Activated effector memory CD4-positive, alpha-beta T cell treated with Interleukin-2 at 50 U/mL for 16 hours (primary cell): ENCODE data around the gene PCED1B.
"Not testable (repeated sequence)": the region's sequence is repeated elsewhere in the genome, so short reads cannot be mapped to it uniquely, and the experiment has no call there.

ENCODE experiments used
- DNase-seq: peaks from one replicate; pipeline ENCODE4 v3.0.0-alpha.2; 2020

PCED1B gene

DNA sequence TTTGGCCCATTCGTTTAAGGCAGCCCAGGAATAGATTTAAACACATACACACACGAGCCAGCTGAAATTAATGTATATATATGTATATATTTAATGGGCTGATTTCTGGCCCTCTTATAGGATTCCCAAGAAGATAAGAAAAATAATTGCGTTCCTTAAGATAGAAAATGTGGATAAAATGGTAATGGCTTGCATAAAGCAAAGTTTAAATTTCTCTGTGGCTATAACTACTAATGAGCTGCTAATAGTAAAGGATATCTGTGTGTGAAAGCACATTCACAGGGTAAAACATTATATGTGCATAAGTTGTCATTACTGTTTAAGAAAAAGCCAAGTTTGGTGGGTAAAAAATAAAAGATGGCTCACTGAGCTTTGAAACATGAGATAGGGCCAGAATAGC, 134.0 kb downstream of the PCED1B start:
- DNase-seq: no peak

DNA sequence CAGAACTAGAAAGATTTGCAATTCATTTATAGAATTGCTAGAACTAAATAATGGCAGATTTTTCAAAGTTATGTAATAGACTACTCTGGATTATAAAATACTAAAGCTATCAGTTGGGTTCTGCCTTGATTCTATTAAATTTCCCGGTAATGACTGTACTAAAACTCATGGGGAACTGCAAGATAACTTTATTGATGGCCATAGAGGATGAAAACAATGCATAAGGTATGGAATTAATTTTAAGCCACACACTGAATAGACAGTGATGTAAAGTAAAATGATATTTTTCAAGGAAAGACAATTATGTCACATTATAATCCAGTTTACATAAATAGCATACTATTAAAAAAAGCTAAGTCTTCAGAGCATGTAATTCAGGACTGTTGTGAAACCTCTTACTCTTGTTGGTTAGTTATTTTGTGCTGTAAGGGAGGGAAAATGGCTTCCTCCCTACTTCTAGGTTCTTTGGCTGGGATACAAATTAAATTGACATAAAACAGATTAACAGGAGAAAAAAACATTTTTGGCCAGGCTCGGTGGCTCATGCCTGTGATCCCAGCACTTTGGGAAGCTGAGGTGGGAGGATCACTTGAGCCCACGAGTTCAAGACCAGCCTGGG, 134.7 kb downstream of the PCED1B start:
- no peak for DNase-seq

DNA sequence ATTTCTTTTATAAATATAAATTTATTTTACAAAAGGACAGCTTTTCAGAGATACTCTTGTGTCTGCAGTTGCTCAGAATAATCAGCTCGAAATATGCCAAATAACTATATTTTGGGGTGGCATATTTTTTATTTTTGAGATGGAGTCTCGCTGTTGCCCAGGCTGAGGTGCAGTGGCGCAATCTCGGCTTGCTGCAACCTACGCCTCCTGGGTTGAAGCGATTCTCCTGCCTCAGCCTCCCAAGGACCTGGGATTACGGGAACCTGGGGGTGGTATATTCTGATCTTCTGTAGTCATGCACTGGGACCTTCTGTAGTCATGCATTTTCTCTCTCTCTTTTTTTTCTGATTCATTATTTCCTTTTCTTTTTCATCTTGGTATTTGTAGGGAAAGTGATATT, 135.3 kb downstream of the PCED1B start:
- DNase-seq: no peak

DNA sequence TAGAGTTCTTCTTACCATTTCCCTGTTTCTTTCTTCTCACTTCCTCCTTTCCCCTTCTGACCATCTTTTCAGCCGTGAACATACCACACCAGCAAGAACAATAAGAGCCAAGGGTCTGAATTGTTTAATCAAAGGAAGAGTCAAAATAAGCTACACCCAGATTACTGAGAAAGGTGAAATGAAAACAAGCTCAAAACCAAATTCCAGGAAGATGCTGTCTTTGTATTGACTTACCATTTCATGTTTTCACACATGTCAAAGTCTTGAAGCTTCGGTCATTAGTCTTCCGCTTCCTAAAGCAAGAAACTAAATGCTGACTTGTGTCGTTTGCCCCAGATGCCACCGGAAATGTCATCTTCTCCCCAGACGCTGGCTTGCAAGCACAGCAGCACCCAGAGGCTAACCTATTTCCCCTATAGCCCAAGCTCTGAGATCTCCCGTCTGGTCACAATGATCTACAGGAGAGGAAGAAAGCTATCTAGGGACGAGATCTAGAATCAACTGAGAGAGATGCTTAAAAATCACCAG, 136.8 kb downstream of the PCED1B start:
- peak; percentile 68 for DNase-seq

DNA sequence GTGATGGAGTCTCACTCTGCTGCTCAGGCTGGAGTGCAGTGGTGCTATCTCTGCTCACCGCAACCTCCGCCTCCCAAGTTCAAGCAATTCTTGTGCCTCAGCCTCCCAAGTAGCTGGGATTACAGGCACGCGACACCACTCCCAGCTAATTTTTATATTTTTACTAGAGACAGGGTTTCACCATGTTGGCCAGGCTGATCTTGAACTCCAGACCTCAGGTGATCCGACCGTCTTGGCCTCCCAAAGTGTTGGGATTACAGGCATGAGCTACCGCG, 138.1 kb downstream of the PCED1B start:
- DNase-seq: not testable (repeated sequence)

DNA sequence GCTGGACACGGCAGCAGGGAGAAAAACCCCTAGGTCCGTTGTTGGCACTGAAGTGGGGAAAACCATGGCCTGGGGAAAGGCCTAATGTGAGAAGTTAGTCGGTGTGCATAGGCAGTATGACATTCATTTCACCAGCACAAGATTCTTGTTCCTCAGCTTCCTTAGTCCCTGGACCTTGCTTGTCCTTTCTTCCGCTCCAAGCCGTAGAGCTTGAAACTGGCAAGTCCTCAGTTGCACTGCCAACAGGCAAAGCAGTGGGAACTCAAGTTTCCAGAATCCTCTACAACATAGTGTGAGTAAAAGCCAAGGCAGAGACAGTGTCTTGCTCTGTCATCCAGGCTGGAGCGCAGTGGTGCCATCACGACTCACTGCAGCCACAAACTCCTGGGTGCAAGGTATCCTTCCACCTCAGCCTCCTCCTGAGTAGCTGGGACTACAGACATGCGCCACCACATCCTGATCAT, 138.8 kb downstream of the PCED1B start:
- no peak for DNase-seq

DNA sequence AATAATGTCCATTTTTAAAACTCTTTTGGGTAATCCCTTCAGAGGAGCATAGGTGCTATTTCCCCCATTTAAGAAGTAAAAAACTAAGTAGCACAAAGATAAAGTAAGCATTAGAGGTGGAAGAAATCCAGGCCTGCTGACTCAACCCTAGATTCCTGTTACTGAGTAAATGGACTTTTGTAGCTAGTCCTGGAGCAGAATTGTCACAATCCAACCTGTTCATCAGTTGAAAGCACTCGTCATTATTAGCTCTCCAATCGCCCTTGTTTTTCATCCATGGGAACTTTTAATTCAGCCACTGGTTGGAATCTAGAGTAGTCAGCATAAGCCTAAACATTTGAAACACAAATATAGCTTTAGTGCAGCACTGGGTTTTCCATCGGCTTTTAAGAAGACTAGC, 139.8 kb downstream of the PCED1B start:
- DNase-seq: no peak

DNA sequence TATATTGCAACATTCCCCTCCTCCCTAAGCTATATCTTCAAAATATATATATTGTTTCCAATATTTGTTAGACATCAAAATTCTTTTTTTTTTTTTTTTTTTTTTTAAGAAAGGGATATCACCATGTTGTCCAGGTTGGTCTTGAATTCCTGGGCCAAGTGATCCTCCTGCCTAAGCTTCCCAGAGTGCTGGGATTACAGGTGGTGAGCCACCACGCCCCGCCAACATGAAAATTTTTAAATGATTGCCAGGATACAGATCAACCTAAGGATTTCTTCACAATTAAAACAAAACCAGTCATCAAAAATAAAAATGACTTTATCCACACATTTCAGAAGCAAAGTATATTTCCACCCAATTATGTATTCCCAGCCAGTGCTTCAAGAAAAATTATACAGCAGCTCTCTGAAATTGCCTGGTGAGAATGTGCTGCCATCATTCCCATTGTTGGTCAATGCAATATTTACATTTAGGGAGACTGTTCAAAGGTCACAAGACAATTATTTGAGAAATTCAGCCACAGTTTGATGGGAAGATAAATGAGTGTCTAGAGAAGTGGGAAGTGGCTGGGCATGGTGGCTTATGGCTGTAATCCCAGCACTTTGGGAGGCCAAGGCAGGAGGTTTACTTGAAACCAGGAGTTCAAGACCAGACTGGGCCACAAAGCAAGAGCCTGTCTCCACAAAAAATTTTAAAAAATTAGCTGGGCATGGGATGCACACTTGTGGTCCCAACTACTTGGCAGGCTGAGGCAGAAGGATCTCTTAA, 142.0 kb downstream of the PCED1B start:
- no peak for DNase-seq

DNA sequence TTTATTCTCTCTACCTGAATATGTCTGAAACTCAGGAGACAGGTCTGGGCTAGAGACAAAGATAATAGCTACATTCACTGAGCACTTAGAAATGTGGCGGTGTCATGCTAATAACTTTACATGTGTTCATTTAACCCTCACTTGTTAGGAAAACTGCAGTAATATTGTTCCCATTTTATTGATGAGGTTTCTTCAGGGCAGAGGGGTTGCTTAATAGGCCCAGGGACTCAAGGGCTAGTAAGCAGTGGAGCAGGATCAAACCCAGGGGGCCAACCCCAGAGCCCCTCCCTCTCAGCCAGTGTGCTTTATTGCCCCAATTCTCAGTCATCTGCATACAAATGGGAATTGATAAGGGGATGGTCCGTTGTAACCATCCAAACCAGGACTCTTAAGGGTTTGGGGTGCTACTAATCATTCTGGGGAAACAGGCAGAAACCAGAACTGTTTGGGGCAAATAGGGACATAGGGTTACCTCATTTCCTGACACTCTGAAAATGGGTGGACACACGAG, 143.2 kb downstream of the PCED1B start:
- DNase-seq: no peak

DNA sequence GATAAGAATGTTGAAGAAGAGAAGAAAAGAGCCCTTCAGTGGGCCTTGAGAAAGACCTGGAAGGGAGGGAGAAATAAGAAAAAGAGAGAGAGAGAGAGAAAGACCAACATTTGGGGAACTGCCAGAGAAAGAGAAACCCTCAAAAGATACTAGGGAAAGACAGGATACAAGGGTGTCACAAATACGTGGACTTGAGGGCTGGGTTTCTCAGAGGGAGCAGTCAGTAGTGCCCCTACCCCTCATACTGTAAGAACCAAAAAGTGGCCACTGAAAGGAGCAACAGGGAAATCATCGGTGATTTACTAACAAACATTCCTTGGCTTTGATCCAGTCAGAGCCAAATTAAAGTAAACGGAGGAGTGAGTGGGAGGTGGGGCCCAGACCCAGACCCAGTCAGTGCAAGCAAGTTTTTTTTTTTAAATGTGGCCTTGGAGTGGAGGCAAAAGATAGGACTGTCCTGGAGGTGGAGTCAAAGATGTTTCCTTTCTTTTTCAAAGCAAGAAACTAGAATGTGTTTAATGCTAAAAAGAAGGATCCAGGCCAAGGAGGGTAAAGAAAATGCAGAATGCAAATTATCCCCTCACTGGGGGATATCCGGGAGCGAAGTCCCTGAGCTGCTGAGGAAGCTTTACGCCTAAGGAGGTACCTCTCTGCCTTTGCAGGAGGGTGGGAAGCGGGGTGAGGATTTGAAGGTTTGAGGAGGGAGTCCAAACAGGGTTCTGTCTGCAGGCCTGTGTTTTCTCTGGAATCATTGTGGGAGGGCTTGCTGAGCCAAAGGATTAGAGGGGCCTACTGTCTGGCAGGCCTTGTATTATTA, 143.8 kb downstream of the PCED1B start:
- no peak for DNase-seq

DNA sequence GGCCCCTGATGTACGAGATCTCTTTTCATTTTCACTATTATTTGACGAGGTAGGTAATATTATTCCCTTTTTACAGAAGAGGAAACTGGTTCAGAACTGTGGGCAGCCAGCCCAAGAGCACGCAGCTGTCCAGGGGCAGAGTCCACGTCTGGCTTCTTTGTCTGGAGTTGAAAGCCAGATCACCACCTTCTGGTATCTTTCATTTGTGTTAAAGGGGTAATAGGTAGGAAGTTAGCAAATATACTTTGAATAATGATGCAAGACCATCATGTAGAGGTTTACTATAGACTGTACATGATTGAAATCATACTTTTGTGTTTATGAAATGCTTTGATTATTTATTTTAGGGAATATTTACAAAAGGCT, 144.4 kb downstream of the PCED1B start:
- DNase-seq: no peak

DNA sequence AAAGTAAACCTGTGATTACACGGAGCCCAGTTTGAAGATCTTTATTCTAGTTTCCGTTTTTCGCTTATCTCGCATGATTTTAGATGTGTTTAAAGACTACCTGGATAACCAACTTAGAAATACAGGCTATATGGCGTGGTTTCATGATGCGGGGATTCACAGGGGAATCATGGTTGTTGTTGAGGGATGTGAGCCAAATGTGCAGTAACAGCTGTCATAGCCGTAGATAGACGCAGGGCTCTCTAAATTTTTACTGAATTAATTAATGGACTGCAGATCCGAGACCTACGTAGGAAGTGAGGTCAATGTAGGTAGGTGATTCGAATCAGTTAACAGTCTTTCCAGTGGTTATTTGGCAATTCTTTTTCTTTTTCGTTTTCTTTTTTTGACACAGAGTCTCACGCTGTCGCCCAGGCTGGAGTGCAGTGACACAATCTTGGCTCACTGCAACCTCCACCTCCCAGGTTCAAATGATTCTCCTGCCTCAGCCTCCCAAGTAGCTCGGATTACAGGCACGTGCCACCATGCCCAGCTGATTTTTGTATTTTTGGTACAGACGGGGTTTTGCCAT, 145.2 kb downstream of the PCED1B start:
- no peak for DNase-seq

DNA sequence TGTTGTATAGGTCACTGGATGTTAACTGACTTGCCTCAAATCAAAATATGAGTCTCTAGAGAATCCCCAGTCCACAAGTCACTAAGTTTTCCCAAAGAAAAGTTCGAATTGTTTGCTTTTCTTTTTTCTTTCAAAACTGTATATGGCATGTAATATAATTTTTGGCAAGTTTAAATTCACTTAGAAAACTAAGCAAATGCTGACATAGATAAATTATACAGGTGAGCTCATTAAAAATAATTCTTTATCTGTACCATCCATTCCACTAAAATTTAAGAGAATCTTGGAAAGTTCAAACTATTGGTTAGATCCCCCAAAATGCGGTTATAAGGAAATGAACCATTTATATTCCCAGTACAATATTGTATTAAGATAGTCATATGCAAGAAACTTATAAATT, 145.9 kb downstream of the PCED1B start:
- no peak for DNase-seq

DNA sequence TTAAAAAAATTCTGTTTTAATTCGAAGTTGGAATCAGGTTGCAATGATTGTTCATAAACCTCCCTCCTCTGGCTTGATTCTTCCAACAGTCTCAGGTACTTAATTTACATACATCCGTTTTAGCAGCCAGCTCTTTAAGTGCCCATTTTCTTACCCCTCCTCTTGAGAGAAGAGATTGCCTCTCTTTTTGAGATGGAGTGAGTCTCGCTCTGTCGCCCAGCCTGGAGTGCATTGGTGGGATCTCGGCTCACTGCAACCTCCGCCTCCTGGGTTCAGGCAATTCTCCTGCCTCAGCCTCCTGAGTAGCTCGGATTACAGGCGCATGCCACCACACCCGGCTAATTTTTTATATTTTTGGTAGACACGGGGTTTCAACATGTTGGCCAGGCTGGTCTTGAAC, 146.8 kb downstream of the PCED1B start:
- DNase-seq: no peak

DNA sequence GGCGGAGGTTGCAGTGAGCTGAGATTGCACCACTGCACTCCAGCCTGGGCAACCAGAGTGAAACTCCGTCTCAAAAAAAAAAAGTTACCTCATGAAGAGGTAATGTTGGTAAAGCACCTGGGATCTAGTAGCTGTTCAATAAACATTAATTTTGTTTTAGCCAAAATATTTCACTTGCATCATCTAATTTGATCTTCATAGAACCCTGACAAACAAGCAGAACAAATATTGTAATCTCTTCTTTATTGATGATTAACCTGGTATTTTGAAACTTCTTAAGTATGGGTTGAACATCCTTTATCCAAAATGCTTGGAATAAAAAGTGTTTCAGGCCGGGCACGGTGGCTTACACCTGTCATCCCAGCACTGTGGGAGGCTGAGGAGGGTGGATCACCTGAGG, 149.4 kb downstream of the PCED1B start:
- DNase-seq: no peak

DNA sequence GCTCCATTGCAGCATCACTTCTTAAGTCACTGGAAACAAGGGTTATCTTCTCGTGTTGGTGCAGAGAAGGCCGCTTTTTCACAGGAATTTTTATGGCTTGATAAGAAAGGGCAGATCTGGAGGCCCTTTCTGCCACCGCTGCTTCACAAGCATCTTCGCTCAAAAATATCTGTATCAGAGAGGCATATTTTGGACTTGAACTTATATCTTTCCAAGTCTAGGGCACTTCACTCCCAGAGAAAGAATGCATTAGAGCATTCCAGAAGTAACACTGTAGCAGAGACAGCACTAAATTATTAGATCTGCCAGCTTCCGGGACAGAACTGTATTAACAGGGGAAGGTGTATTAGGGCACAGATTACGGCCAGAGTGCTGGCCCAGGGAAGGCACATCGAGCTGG, 152.0 kb downstream of the PCED1B start:
- no peak for DNase-seq

DNA sequence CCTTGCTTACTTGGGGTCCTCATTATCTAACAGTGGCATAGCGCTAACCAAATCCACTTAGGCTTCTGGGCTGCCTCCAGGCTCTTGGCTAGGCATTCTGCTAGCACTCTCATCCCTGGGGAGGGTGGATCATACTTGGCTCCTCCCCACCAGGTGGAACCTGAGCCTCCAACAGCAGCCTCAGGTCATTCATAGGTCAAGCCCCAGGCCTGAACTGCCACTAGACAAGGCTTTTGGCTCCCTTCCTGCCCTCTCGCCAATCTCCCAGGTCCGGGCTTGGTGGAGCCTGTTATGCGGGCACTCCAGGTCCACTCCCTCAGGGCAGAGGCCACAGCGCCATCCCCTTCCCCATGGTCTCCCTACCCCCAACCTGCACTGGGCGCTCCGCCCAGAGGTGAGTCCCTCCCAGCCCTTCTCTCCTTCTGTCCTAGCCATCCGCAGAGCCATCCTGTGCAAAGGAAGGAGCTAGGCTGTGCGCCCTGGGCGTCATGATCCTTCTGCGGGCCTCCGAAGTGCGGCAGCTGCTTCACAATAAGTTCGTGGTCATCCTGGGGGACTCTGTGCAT, 155.2 kb downstream of the PCED1B start:
- no peak for DNase-seq

DNA sequence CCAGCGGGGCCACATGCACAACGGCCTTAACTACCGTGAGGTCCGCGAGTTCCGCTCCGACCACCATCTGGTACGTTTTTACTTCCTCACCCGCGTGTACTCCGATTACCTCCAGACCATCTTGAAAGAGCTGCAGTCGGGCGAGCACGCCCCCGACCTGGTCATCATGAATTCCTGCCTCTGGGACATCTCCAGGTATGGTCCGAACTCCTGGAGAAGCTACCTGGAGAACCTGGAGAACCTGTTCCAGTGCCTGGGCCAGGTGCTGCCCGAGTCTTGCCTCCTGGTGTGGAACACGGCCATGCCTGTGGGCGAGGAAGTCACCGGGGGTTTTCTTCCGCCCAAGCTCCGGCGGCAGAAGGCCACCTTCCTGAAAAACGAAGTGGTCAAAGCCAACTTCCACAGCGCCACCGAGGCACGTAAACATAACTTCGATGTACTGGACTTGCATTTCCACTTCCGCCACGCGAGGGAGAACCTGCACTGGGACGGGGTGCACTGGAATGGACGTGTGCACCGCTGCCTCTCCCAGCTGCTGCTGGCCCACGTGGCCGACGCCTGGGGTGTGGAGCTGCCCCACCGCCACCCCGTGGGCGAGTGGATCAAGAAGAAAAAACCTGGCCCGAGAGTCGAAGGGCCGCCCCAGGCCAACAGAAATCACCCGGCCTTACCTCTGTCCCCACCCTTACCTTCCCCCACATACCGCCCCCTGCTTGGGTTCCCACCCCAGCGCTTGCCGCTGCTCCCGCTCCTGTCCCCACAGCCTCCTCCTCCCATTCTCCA, 156.0 kb downstream of the PCED1B start:
- no peak for DNase-seq

DNA sequence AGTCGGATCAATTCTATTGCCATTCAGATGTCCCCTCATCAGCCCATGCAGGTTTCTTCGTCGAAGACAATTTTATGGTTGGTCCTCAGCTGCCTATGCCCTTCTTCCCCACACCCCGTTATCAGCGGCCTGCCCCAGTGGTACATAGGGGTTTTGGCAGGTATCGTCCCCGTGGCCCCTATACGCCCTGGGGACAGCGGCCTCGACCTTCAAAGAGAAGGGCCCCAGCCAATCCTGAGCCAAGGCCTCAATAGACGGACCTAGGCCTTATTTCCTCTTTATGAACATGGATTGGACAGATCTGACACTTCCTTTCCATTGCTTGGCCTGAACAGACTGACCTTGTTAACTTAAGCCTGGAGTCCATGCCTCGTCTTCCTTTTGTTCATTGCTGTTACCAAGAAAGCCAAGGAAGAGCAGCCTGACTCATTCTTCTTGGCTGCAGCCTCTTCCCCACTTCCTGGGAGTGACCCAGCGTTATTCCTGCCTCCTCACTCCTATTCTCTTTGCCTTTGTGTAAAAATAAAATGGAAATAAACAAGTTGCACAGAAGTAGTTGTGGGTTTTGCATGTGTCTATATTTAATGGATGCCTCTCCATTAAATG, 156.8 kb downstream of the PCED1B start:
- no peak for DNase-seq

DNA sequence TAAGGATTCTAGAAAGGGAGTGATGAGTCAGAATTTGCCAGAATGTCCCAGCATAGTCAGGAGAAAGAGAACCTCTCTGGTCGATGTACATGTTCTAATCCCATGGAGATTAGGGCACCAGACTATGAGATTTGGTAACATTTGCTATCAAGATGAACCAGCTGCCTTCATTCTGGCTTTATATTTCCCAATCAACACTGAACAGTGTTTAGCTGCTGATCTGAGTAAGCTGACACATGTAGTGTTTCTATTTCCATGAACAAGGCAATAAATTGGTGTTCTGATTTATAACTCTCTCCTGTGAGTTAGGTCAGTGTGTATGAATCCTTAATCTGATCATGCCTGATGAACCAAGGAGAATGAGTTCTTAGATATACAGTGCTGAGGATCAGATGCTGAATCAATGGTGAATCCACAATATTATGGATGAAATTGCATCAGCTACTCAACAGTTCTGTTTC, 158.4 kb downstream of the PCED1B start:
- DNase-seq: no peak

DNA sequence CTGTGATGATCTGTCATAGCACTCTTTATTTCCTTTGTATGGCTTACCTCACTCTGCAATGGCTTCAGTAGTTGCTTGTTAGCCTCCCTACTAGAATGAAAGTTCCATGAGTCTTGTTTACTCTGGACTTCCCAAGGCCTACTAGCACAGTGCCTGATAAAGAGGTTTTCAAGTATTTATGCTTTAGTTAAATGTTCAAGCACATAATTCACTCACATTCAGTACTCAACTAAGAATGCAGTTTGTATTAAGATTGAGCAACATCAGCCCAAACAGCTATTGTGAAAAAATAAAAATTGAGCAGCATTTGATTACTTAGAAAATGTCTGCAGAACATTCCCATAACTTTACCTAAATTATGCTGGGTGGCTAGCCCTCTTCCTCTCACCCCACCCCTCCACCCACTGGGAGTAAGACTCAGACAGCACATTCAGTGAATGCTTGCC, 159.3 kb downstream of the PCED1B start:
- DNase-seq: no peak

DNA sequence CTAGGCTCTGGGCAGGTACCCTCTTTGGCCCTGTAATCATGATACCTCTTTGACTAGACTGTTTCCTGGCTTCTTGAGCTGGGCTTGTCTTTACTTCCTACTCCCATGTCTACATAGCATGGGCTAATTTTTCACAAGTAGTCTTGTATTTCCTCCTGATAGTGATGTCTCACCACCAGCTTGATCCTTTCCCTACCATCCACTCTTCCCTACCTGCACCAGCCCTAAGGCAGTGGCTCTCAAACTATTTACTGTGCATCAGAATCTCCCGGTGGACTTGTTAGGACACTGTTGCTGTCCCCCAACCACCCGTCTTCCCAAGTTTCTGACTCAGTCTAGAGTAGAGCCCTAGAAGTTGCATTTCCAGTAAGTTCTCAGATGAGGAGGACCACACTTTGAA, 163.0 kb downstream of the PCED1B start:
- no peak for DNase-seq
